ENCODE measurements around the gene FTL.

DNA sequence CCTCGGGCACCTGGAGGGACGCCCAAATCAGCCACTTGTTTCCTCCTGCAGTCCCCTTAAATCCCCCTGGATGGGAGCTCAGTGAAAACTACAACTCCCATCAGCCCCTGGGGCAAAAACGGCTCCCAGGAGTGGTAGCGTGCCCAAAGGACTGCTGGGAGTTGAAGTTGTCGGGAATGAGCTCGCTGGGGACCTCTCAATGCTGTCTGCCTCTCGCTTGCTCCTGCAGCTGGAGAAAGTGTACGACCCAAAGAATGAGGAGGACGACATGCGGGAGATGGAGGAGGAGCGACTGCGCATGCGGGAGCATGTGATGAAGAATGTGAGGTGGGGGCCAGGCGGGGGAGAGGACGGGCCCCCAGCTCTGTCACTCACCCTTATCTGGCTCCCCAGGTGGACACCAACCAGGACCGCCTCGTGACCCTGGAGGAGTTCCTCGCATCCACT lies 46.3 kb upstream of the FTL start:
- TF ChIP-seq, protein P1, sequence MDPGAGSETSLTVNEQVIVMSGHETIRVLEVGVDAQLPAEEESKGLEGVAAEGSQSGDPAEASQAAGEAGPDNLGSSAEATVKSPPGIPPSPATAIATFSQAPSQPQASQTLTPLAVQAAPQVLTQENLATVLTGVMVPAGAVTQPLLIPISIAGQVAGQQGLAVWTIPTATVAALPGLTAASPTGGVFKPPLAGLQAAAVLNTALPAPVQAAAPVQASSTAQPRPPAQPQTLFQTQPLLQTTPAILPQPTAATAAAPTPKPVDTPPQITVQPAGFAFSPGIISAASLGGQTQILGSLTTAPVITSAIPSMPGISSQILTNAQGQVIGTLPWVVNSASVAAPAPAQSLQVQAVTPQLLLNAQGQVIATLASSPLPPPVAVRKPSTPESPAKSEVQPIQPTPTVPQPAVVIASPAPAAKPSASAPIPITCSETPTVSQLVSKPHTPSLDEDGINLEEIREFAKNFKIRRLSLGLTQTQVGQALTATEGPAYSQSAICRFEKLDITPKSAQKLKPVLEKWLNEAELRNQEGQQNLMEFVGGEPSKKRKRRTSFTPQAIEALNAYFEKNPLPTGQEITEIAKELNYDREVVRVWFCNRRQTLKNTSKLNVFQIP (CRISPR knock-in tag; IDR thresholded peaks at IDR 0.05; ENCODE audit: borderline replicate concordance, low read depth) = no peak
- TF ChIP-seq RARB (CRISPR knock-in tag; IDR thresholded peaks at IDR 0.05) = no peak
- TF ChIP-seq, protein P2, sequence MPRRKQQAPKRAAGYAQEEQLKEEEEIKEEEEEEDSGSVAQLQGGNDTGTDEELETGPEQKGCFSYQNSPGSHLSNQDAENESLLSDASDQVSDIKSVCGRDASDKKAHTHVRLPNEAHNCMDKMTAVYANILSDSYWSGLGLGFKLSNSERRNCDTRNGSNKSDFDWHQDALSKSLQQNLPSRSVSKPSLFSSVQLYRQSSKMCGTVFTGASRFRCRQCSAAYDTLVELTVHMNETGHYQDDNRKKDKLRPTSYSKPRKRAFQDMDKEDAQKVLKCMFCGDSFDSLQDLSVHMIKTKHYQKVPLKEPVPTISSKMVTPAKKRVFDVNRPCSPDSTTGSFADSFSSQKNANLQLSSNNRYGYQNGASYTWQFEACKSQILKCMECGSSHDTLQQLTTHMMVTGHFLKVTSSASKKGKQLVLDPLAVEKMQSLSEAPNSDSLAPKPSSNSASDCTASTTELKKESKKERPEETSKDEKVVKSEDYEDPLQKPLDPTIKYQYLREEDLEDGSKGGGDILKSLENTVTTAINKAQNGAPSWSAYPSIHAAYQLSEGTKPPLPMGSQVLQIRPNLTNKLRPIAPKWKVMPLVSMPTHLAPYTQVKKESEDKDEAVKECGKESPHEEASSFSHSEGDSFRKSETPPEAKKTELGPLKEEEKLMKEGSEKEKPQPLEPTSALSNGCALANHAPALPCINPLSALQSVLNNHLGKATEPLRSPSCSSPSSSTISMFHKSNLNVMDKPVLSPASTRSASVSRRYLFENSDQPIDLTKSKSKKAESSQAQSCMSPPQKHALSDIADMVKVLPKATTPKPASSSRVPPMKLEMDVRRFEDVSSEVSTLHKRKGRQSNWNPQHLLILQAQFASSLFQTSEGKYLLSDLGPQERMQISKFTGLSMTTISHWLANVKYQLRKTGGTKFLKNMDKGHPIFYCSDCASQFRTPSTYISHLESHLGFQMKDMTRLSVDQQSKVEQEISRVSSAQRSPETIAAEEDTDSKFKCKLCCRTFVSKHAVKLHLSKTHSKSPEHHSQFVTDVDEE (CRISPR knock-in tag; IDR thresholded peaks at IDR 0.05) = no peak
- TF ChIP-seq ZFP30 (CRISPR knock-in tag; IDR thresholded peaks at IDR 0.05) = no peak
- TF ChIP-seq, protein P3, sequence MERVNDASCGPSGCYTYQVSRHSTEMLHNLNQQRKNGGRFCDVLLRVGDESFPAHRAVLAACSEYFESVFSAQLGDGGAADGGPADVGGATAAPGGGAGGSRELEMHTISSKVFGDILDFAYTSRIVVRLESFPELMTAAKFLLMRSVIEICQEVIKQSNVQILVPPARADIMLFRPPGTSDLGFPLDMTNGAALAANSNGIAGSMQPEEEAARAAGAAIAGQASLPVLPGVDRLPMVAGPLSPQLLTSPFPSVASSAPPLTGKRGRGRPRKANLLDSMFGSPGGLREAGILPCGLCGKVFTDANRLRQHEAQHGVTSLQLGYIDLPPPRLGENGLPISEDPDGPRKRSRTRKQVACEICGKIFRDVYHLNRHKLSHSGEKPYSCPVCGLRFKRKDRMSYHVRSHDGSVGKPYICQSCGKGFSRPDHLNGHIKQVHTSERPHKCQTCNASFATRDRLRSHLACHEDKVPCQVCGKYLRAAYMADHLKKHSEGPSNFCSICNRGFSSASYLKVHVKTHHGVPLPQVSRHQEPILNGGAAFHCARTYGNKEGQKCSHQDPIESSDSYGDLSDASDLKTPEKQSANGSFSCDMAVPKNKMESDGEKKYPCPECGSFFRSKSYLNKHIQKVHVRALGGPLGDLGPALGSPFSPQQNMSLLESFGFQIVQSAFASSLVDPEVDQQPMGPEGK (CRISPR knock-in tag; IDR thresholded peaks at IDR 0.05; ENCODE audit: borderline replicate concordance) = no peak
- TF ChIP-seq ZNF565 (CRISPR knock-in tag; conservative IDR thresholded peaks at IDR 0.05; ENCODE audit: low read depth) = no peak
- no peak for TF ChIP-seq OSR1 (CRISPR knock-in tag; IDR thresholded peaks at IDR 0.05)
- TF ChIP-seq ISL1 (CRISPR knock-in tag; IDR thresholded peaks at IDR 0.05) = no peak
- TF ChIP-seq ZC3H10 (CRISPR knock-in tag; IDR thresholded peaks at IDR 0.05) = no peak
- TF ChIP-seq ESRRG (CRISPR knock-in tag; IDR thresholded peaks at IDR 0.05) = no peak

Data from SK-N-SH treated with all-trans-retinoic acid at 6 μM for 48 hours (cell line).